GM23248 (cell line): ENCODE results near the gene RAB17. TPM values are rescaled to one million over a fixed set of nuclear protein-coding genes. Genes with fewer than 3 reads are reported as not detected.

Experiments used
- DNase-seq: peaks from one replicate; pipeline ENCODE4 v3.0.0-alpha.2; 2015
- H2AFZ ChIP-seq: fragments of 200-600 bp; sonication (generic); 2 replicates; pipeline ENCODE4 v1.6.1; 2016; ENCODE audit warnings: antibody characterized with exemption
- H3F3A ChIP-seq: fragments of 200-600 bp; sonication (generic); 2 replicates; pipeline ENCODE4 v1.6.1; 2016; ENCODE audit warnings: mild to moderate bottlenecking, antibody characterized with exemption, mixed run types; ENCODE audit not compliant: insufficient read depth
- H3K27ac ChIP-seq: fragments of 200-600 bp; sonication (generic); 2 replicates; pipeline ENCODE4 v1.5.1; 2016; ENCODE audit warnings: mild to moderate bottlenecking
- H3K27me3 ChIP-seq: fragments of 200-600 bp; sonication (generic); replicated peaks from 2 replicates; pipeline ENCODE4 v1.6.1; 2016; ENCODE audit warnings: mild to moderate bottlenecking; ENCODE audit not compliant: insufficient read depth
- H3K36me3 ChIP-seq: fragments of 200-600 bp; sonication (generic); 2 replicates; pipeline ENCODE4 v1.6.1; 2016; ENCODE audit warnings: low read depth, mild to moderate bottlenecking
- H3K4me1 ChIP-seq: fragments of 200-600 bp; sonication (generic); 2 replicates; pipeline ENCODE4 v1.6.1; 2016; ENCODE audit warnings: mild to moderate bottlenecking; ENCODE audit not compliant: insufficient read depth
- H3K4me2 ChIP-seq: fragments of 200-600 bp; sonication (generic); one replicate; pipeline ENCODE4 v1.6.1; 2016; ENCODE audit warnings: mild to moderate bottlenecking; ENCODE audit not compliant: unreplicated experiment
- H3K4me3 ChIP-seq: fragments of 200-600 bp; sonication (generic); 2 replicates; pipeline ENCODE4 v1.5.1; 2016; ENCODE audit warnings: mild to moderate bottlenecking
- H3K79me2 ChIP-seq: fragments of 200-600 bp; sonication (generic); 2 replicates; pipeline ENCODE4 v1.6.1; 2016; ENCODE audit warnings: mild to moderate bottlenecking; ENCODE audit not compliant: insufficient read depth
- H3K9ac ChIP-seq: fragments of 200-600 bp; sonication (generic); 2 replicates; pipeline ENCODE4 v1.6.1; 2016; ENCODE audit warnings: mild to moderate bottlenecking
- H3K9me2 ChIP-seq: fragments of 200-600 bp; sonication (generic); 2 replicates; pipeline ENCODE4 v1.6.1; 2016; ENCODE audit warnings: mixed run types, mild to moderate bottlenecking, moderate library complexity; ENCODE audit not compliant: insufficient read depth
- H3K9me3 ChIP-seq: fragments of 200-600 bp; sonication (generic); one replicate; pipeline ENCODE4 v1.6.1; 2017; ENCODE audit warnings: low read depth
- H4K20me1 ChIP-seq: fragments of 200-600 bp; sonication (generic); 2 replicates; pipeline ENCODE4 v1.6.0; 2016; ENCODE audit not compliant: insufficient read depth
- EZH2 ChIP-seq: fragments of 200-600 bp; sonication (generic); IDR thresholded peaks from 2 replicates; pipeline ENCODE4 v1.6.1; 2018; ENCODE audit warnings: antibody characterized with exemption, mild to moderate bottlenecking; ENCODE audit not compliant: insufficient read depth, poor library complexity, severe bottlenecking
- EZH2phosphoT487 ChIP-seq: fragments of 200-600 bp; sonication (generic); IDR thresholded peaks from 2 replicates; pipeline ENCODE4 v1.6.1; 2018; ENCODE audit warnings: antibody characterized with exemption, moderate library complexity, mild to moderate bottlenecking, low read depth; ENCODE audit not compliant: insufficient read depth
- WGBS, 2 experiments: methylation state at CpG; one replicate each; pipeline ENCODE4 v1.1.6; 2015 to 2017; ENCODE audit warnings: low lambda C conversion rate in 2 of 2, low coverage in 1 of 2; ENCODE audit errors: missing lambda C conversion rate in 2 of 2; 5-methylcytosine and 5-hydroxymethylcytosine counted together
- in situ Hi-C: fragments of 300-500 bp; cut with MboI; formaldehyde crosslinking; loops from 2 replicates; pipeline ENCODE4 v1.15.0; 2020
- polyA plus RNA-seq: library from polyadenylated mRNA; unstranded; fragments of >200 nt; fragmentation: Nextera tagmentation; extraction: Ambion mirVana; gene quantifications from 2 replicates; pipeline ENCODE4 v1.2.1, GENCODE V29; 2016
- total RNA-seq: library from RNA; depleted of rRNA; stranded (reverse); fragments of >200 nt; shearing (Covaris generic); gene quantifications from 2 replicates; pipeline ENCODE4 v1.2.3, GENCODE V29; 2014

Gene RAB17
- total and polyA plus RNA-seq, 2 experiments from 2014 or later: 1.7 TPM; not detected in 1

DNA sequence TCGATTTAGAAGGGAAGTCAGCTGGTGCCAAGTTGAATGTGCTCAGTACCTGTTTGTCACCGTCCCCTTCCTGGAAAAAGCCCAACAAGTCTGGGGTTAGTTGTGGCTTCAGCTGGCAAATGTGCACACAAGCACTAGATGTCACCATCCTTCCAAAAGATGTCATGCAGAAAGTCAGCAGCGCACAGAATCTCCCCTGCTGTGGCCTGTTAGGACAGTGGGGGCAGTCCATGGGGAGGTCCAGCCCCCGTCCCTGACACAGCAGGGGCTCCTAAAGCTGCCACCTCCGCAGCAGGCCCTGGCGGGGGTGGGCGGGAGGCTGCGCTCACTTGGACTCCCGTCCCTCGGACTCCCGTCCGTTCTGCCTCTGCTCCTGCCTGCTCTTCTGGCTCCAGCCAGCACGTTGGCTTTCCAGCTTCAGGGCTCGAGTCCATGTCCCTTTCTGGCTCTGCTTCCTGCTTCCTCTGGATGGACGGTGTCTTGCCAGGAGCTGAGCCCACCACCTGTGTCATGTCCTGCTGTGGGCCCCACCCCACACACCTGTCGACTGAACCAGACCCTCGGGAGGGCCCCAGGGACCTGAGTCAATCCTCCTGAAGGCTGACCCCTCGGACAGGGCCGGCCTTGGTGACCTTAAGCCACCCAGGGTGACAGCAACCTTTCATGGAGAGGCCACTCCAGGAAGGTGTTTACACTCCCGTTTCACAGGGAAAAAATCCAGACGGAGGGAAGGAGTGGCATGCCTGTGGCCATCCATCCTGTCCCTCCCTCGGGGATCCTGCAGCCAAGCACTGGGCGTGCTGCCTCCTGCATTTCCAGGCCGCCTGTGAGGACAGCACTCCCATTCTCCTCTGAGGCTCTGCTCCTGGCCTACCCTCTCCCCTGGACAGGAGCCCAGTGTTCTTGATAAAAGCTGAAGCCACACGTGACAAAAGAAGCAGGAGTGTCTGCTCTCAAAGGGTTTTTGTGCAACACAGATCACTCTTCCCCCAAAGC, 8.5 kb downstream of the RAB17 start:
- no peaks in the 10 kb centered on the region for H3K9me3 ChIP-seq
- H3K9ac ChIP-seq: peak overlapping the region; percentile 26; the same call in 1 of the 2 replicates
- H3K4me2 ChIP-seq: peak overlapping the region; percentile 55
- H3K9me2 ChIP-seq: no peaks in the 10 kb centered on the region
- peak; percentile 73 for DNase-seq
- TF ChIP-seq EZH2 (no peak), EZH2phosphoT487 (no peak)
- no peaks in the 10 kb centered on the region for H3K4me1 ChIP-seq
- H3K4me3 ChIP-seq: peak overlapping the region; percentile 56
- no peak overlapping the region for H3K27ac ChIP-seq
- H3F3A ChIP-seq: no peaks in the 10 kb centered on the region
- WGBS, 2 experiments: 21 to 23% methylated on average over 25 of the region's 25 CpGs
- no peaks in the 10 kb centered on the region for H3K36me3 ChIP-seq
- H3K27me3 ChIP-seq: no peaks in the 10 kb centered on the region
- in situ Hi-C loops: loop anchor here (10.0 to 25.0 kb wide), 2 partner anchors 163 to 680 kb away; no protein-coding TSS in a partner anchor
- peak overlapping the region; percentile 72 for H2AFZ ChIP-seq
- no peaks in the 10 kb centered on the region for H3K79me2 ChIP-seq
- no peaks in the 10 kb centered on the region for H4K20me1 ChIP-seq

DNA sequence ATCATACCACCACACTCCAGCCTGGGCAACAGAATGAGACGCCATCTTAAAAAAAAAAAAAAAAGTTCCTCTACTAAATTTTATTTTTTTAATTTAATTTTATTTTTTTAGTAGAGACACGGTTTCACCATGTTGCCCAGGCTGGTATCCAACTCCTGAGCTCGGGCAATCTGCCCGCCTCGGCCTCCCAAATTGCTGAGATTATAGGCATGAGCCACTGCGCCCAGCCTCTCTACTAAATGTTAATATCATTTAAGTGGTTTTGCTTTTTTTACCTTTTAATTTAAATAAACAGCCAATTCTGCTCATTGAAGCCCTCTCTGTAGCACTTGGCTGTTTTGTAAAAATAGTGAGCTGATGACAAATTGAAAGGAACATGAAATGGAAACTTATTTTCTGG, 9.2 kb downstream of the RAB17 start:
- Histone ChIP-seq H3K27me3 (no peaks in the 10 kb centered on the region), H3K79me2 (no peaks in the 10 kb centered on the region), H3K36me3 (no peaks in the 10 kb centered on the region), H3K27ac (no peak overlapping the region), H3K4me1 (no peaks in the 10 kb centered on the region), H3K4me3 (peak overlapping the region; percentile 56), H3K9me3 (no peaks in the 10 kb centered on the region), H3K4me2 (peak overlapping the region; percentile 55), H3F3A (no peaks in the 10 kb centered on the region), H2AFZ (peak overlapping the region; percentile 72; the same call in 1 of the 2 replicates), H3K9ac (peak overlapping the region; percentile 26; the same call in 1 of the 2 replicates), H3K9me2 (no peaks in the 10 kb centered on the region), H4K20me1 (no peaks in the 10 kb centered on the region)
- no peak for TF ChIP-seq EZH2
- no peak for TF ChIP-seq EZH2phosphoT487
- DNase-seq: no peak
- WGBS, 2 experiments: 21 to 24% methylated on average over 6 of the region's 6 CpGs
- in situ Hi-C loops: loop anchor here (10.0 to 25.0 kb wide), 2 partner anchors 163 to 681 kb away; no protein-coding TSS in a partner anchor

DNA sequence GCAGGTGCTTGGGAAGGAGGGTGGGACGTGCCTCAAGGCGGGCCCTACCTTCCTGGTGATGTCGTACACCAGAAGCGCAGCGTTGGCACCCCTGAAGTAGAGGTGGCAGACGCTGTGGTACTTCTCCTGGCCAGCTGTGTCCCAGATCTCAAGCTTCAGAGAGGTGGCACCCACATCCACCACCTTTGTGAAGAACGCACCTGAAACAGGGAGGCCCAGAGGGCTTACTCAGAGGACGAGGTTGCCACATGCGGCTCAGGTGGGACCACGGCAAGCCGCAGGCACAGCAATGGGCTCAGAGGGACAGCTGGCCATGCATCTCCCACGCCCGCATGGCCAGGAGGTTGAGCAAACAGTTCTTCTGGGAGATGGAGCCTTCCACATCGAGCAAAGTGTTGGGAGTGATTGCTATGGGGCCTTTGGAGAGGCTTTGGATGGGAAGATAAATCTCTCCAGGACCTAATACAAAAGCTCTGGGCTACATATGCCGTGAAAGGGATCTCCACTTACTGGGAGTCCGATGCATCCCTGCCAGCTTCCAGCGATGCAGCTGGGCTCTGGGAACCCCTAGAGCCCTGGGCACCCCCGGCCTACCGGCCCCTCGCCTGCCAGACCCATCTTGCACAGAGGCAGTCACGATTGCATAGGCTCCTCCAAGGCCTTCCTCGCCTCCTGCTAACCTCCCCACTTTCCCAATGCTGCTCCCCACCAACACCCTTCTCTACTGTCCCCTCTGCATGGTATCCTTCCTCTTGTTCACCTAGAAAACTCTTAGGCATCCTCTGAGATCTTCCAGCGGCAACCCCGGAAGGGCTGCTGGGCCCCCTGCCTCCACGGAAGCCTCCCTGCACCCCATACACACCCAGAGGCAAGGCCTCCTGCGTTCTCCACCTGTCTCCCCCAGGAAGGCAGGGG, 12.3 kb downstream of the RAB17 start:
- H3K4me3 ChIP-seq: no peak overlapping the region
- H4K20me1 ChIP-seq: no peaks in the 10 kb centered on the region
- no peaks in the 10 kb centered on the region for H3K27me3 ChIP-seq
- no peak overlapping the region for H3K9ac ChIP-seq
- H3K9me3 ChIP-seq: no peaks in the 10 kb centered on the region
- in situ Hi-C loops: loop anchor here (25.0 kb wide), 1 partner anchor 684 kb away; no protein-coding TSS in a partner anchor
- H3K27ac ChIP-seq: no peak overlapping the region
- H3K36me3 ChIP-seq: no peaks in the 10 kb centered on the region
- H3K4me1 ChIP-seq: no peaks in the 10 kb centered on the region
- no peak overlapping the region for H3K4me2 ChIP-seq
- no peak for TF ChIP-seq EZH2phosphoT487
- no peak for TF ChIP-seq EZH2
- H3K9me2 ChIP-seq: no peaks in the 10 kb centered on the region
- H3F3A ChIP-seq: no peaks in the 10 kb centered on the region
- H2AFZ ChIP-seq: no peak overlapping the region
- WGBS, 2 experiments: 88 to 90% methylated on average over 26 of the region's 26 CpGs
- no peaks in the 10 kb centered on the region for H3K79me2 ChIP-seq
- no peak for DNase-seq

DNA sequence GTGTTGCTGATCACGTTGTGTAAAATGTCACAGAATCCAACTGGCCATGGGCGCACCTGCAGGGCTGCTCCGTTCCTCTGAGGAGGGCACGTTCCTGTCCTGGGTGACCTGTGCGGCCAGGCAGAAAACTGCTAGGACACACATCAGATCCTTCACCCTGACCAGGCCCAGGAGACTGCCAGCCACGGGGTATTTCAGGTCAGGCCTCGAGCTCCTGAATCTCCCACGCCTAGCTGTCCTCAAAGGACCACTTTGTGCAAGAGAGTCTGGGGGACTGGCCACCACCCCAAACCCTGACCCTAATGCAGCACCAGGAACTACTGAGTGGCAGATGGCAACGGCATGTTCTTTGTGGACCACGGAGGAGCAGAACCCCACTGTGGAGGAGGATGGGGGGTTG, 13.1 kb downstream of the RAB17 start:
- no peak overlapping the region for H3K4me2 ChIP-seq
- H3K9ac ChIP-seq: no peak overlapping the region
- H3K27me3 ChIP-seq: no peaks in the 10 kb centered on the region
- no peak for TF ChIP-seq EZH2phosphoT487
- TF ChIP-seq EZH2: no peak
- H3K4me1 ChIP-seq: peaks cover 1% of the 10 kb centered on the region
- no peaks in the 10 kb centered on the region for H4K20me1 ChIP-seq
- 86 to 89% methylated on average over 10 of the region's 10 CpGs for WGBS, 2 experiments
- H3K9me2 ChIP-seq: no peaks in the 10 kb centered on the region
- no peak overlapping the region for H3K4me3 ChIP-seq
- H3K79me2 ChIP-seq: no peaks in the 10 kb centered on the region
- H3K36me3 ChIP-seq: no peaks in the 10 kb centered on the region
- in situ Hi-C loops: loop anchor here (25.0 kb wide), 1 partner anchor 685 kb away; no protein-coding TSS in a partner anchor
- no peaks in the 10 kb centered on the region for H3K9me3 ChIP-seq
- no peak for DNase-seq
- no peak overlapping the region for H2AFZ ChIP-seq
- H3F3A ChIP-seq: no peaks in the 10 kb centered on the region
- H3K27ac ChIP-seq: no peak overlapping the region
